ENCODE data around the gene FBXW11. TPM values are rescaled to one million over a fixed set of nuclear protein-coding genes. Genes with fewer than 3 reads are reported as not detected.

Gene FBXW11
- total and polyA plus RNA-seq, 10 of the 15 experiments (the other 5 are each of a cell fraction or from before 2014, with no cell fraction given) = 4.3 to 61.5 (median 40.0) TPM

GRCh38 chr5:172004824-172005237, 1.6 kb downstream of the FBXW11 start (continued):
- TF ChIP-seq ZNF274 (IDR thresholded peaks at IDR 0.05; ENCODE audit: insufficient read depth, insufficient read length) = no peak
- TF ChIP-seq EP300 (IDR thresholded peaks at IDR 0.05; ENCODE audit: borderline replicate concordance in 1 of 2, control insufficient read depth in 1 of 2, low read depth in 2 of 2, low read length in 2 of 2) = no peak; a peak in 1 of 4 replicates
- TF ChIP-seq, protein P1, sequence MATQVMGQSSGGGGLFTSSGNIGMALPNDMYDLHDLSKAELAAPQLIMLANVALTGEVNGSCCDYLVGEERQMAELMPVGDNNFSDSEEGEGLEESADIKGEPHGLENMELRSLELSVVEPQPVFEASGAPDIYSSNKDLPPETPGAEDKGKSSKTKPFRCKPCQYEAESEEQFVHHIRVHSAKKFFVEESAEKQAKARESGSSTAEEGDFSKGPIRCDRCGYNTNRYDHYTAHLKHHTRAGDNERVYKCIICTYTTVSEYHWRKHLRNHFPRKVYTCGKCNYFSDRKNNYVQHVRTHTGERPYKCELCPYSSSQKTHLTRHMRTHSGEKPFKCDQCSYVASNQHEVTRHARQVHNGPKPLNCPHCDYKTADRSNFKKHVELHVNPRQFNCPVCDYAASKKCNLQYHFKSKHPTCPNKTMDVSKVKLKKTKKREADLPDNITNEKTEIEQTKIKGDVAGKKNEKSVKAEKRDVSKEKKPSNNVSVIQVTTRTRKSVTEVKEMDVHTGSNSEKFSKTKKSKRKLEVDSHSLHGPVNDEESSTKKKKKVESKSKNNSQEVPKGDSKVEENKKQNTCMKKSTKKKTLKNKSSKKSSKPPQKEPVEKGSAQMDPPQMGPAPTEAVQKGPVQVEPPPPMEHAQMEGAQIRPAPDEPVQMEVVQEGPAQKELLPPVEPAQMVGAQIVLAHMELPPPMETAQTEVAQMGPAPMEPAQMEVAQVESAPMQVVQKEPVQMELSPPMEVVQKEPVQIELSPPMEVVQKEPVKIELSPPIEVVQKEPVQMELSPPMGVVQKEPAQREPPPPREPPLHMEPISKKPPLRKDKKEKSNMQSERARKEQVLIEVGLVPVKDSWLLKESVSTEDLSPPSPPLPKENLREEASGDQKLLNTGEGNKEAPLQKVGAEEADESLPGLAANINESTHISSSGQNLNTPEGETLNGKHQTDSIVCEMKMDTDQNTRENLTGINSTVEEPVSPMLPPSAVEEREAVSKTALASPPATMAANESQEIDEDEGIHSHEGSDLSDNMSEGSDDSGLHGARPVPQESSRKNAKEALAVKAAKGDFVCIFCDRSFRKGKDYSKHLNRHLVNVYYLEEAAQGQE (IDR thresholded peaks at IDR 0.05; ENCODE audit: low read depth, low read length) = no peak
- no peak for TF ChIP-seq SUZ12 (IDR thresholded peaks at IDR 0.05; ENCODE audit: unreplicated experiment)
- no peak; the same call in 1 of the 2 replicates for TF ChIP-seq RUNX3 (IDR thresholded peaks at IDR 0.05; ENCODE audit: low read length)
- no peak for TF ChIP-seq PKNOX1 (IDR thresholded peaks at IDR 0.05)
- 0 out of 2 replicates have a peak, but pooled peaks have one; percentile 12 for TF ChIP-seq CREB1 (IDR thresholded peaks at IDR 0.05; ENCODE audit: low read depth)
- TF ChIP-seq MTA3 (IDR thresholded peaks at IDR 0.05; ENCODE audit: borderline replicate concordance, low read length) = no peak
- no peak for TF ChIP-seq ZSCAN29 (IDR thresholded peaks at IDR 0.05)
- no peak for TF ChIP-seq HCFC1 (IDR thresholded peaks at IDR 0.05; ENCODE audit: low read length)
- no peak for TF ChIP-seq ZBTB33 (IDR thresholded peaks at IDR 0.05)
- TF ChIP-seq, protein P2, sequence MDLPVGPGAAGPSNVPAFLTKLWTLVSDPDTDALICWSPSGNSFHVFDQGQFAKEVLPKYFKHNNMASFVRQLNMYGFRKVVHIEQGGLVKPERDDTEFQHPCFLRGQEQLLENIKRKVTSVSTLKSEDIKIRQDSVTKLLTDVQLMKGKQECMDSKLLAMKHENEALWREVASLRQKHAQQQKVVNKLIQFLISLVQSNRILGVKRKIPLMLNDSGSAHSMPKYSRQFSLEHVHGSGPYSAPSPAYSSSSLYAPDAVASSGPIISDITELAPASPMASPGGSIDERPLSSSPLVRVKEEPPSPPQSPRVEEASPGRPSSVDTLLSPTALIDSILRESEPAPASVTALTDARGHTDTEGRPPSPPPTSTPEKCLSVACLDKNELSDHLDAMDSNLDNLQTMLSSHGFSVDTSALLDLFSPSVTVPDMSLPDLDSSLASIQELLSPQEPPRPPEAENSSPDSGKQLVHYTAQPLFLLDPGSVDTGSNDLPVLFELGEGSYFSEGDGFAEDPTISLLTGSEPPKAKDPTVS (IDR thresholded peaks at IDR 0.05; ENCODE audit: low read depth, low read length) = no peak
- no peak for TF ChIP-seq BACH1 (IDR thresholded peaks at IDR 0.05; ENCODE audit: borderline replicate concordance)
- no peak for TF ChIP-seq JUND (IDR thresholded peaks at IDR 0.05; ENCODE audit: low read depth, low read length)
- no peak for TF ChIP-seq YBX1 (IDR thresholded peaks at IDR 0.05)
- TF ChIP-seq, protein P3, sequence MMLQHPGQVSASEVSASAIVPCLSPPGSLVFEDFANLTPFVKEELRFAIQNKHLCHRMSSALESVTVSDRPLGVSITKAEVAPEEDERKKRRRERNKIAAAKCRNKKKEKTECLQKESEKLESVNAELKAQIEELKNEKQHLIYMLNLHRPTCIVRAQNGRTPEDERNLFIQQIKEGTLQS (IDR thresholded peaks at IDR 0.05; ENCODE audit: borderline replicate concordance, extremely low read depth, low read depth, low read length) = no peak
